IMR-90 (cell line): Measurements from ENCODE around the gene TP53TG5. TPM values are rescaled to one million over a fixed set of nuclear protein-coding genes. Genes with fewer than 3 reads are reported as not detected.

Experiments used
- ATAC-seq: fragments of 200-7000 bp; cut with Tn5 transposase; 2 replicates; pipeline ENCODE4 v1.9.1; 2020; ENCODE audit warnings: low read depth, mild to moderate bottlenecking, moderate library complexity
- BruUV-seq: library from RNA; stranded (reverse); fragments of 400-500 nt; replicated peaks from 2 replicates; lab custom pipeline; 2021; lab: Mats Ljungman, UMichigan
- CTCF ChIA-PET: fragments of 300-600 bp; formaldehyde crosslinking; extraction: SDS; loops from one replicate; lab custom pipeline; 2021; ENCODE audit warnings: antibody characterized with exemption; lab: Yijun Ruan, JAX
- POLR2A ChIA-PET: fragments of 300-600 bp; sonication (Branson Sonifier 250); formaldehyde crosslinking; loops from one replicate; lab custom pipeline; 2022; ENCODE audit warnings: antibody characterized with exemption; ENCODE audit not compliant: unreplicated experiment; lab: Charles Lee
- DNase-seq: peaks from one replicate; pipeline ENCODE4 v3.0.0; 2013
- H2AFZ ChIP-seq: replicated peaks from 2 replicates; pipeline ENCODE3; 2013; ENCODE audit warnings: low read length, mild to moderate bottlenecking; ENCODE audit not compliant: poor library complexity
- H2AK5ac ChIP-seq: 2 replicates; pipeline ENCODE4 v1.6.1; 2013; ENCODE audit warnings: low read depth, low read length, inconsistent platforms
- H2AK9ac ChIP-seq: replicated peaks from 2 replicates; pipeline ENCODE3; 2013; ENCODE audit warnings: mild to moderate bottlenecking, low read depth, low read length, moderate library complexity; ENCODE audit not compliant: poor library complexity
- H2BK120ac ChIP-seq: 2 replicates; pipeline ENCODE4 v1.6.1; 2013; ENCODE audit warnings: low read depth, low read length, inconsistent platforms
- H2BK15ac ChIP-seq: 3 replicates; pipeline ENCODE4 v1.6.1; 2013; ENCODE audit warnings: low read depth, low read length, inconsistent platforms
- H2BK20ac ChIP-seq: 2 replicates; pipeline ENCODE4 v1.6.1; 2013; ENCODE audit warnings: low read depth, mild to moderate bottlenecking, inconsistent platforms, low read length, moderate library complexity
- H2BK5ac ChIP-seq: 2 replicates; pipeline ENCODE4 v1.6.1; 2013; ENCODE audit warnings: mild to moderate bottlenecking, low read depth, low read length, inconsistent platforms; ENCODE audit not compliant: poor library complexity, severe bottlenecking
- H3K14ac ChIP-seq: replicated peaks from 2 replicates; pipeline ENCODE4 v1.6.1; 2013; ENCODE audit warnings: low read depth, low read length, inconsistent platforms
- H3K18ac ChIP-seq: 2 replicates; pipeline ENCODE4 v1.6.1; 2013; ENCODE audit warnings: low read depth, low read length, control low read depth
- H3K23ac ChIP-seq: 2 replicates; pipeline ENCODE4 v1.6.1; 2013; ENCODE audit warnings: low read depth, low read length, inconsistent platforms
- H3K27ac ChIP-seq: 2 replicates; pipeline ENCODE4 v1.5.1; 2013; ENCODE audit warnings: mild to moderate bottlenecking, control low read depth, low read length; ENCODE audit not compliant: insufficient read depth
- H3K27me3 ChIP-seq: 2 replicates; pipeline ENCODE4 v1.6.1; 2013; ENCODE audit warnings: low read length; ENCODE audit not compliant: control insufficient read depth, insufficient read depth
- H3K36me3 ChIP-seq: 2 replicates; pipeline ENCODE4 v1.6.1; 2013; ENCODE audit warnings: low read length, mixed read lengths; ENCODE audit not compliant: control insufficient read depth, insufficient read depth
- H3K4ac ChIP-seq: 2 replicates; pipeline ENCODE4 v1.6.1; 2013; ENCODE audit warnings: low read depth, low read length, inconsistent platforms
- H3K4me1 ChIP-seq: 2 replicates; pipeline ENCODE4 v1.6.1; 2013; ENCODE audit warnings: low read length, mixed read lengths; ENCODE audit not compliant: control insufficient read depth, insufficient read depth
- H3K4me2 ChIP-seq: 2 replicates; pipeline ENCODE4 v1.6.1; 2013; ENCODE audit warnings: low read depth, mild to moderate bottlenecking, control low read depth, low read length, moderate library complexity
- H3K4me3 ChIP-seq: 2 replicates; pipeline ENCODE4 v1.5.1; 2013; ENCODE audit warnings: low read depth, mild to moderate bottlenecking, control low read depth, low read length, moderate library complexity; ENCODE audit not compliant: insufficient read depth
- H3K56ac ChIP-seq: 2 replicates; pipeline ENCODE4 v1.6.1; 2013; ENCODE audit warnings: low read length, inconsistent platforms; ENCODE audit not compliant: insufficient read depth; ENCODE audit errors: extremely low read depth
- H3K79me1 ChIP-seq, 2 experiments: 2 replicates each; pipeline ENCODE4 v1.6.1; 2013; ENCODE audit warnings: low read length in 2 of 2, inconsistent platforms in 1 of 2, low read depth in 1 of 2
- H3K9ac ChIP-seq: 2 replicates; pipeline ENCODE4 v1.6.1; 2013; ENCODE audit warnings: low read depth, low read length, control low read depth
- H3K9me1 ChIP-seq: 2 replicates; pipeline ENCODE4 v1.6.1; 2013; ENCODE audit warnings: low read length, inconsistent platforms; ENCODE audit not compliant: insufficient read depth
- H3K9me3 ChIP-seq: 2 replicates; pipeline ENCODE4 v1.6.1; 2013; ENCODE audit warnings: low read length; ENCODE audit not compliant: control insufficient read depth, insufficient read depth
- H4K20me1 ChIP-seq: 2 replicates; pipeline ENCODE4 v1.6.1; 2013; ENCODE audit warnings: low read length, inconsistent platforms; ENCODE audit not compliant: insufficient read depth
- H4K5ac ChIP-seq: 2 replicates; pipeline ENCODE4 v1.6.1; 2013; ENCODE audit warnings: mild to moderate bottlenecking, low read depth, low read length, control low read depth
- H4K8ac ChIP-seq, 2 experiments: 2 replicates each; pipeline ENCODE4 v1.6.1; 2013; ENCODE audit warnings: low read depth in 2 of 2, low read length in 2 of 2, control low read depth in 1 of 2, inconsistent platforms in 1 of 2
- H4K91ac ChIP-seq: 2 replicates; pipeline ENCODE4 v1.6.1; 2013; ENCODE audit warnings: low read depth, low read length, inconsistent platforms; ENCODE audit not compliant: insufficient read depth
- BHLHE40 ChIP-seq: fragments of 150-350 bp; IDR thresholded peaks from 2 replicates; pipeline ENCODE4 v1.6.1; 2016; ENCODE audit warnings: mild to moderate bottlenecking, low read depth, low read length
- CEBPB ChIP-seq: IDR thresholded peaks from 2 replicates; pipeline ENCODE4 v1.6.1; 2012; ENCODE audit warnings: low read depth, low read length, improper control_type of control experiment
- MAFK ChIP-seq: IDR thresholded peaks from 2 replicates; pipeline ENCODE4 v1.6.1; 2012; ENCODE audit warnings: low read depth, low read length, improper control_type of control experiment
- MAZ ChIP-seq: IDR thresholded peaks from 2 replicates; pipeline ENCODE4 v1.6.1; 2012; ENCODE audit warnings: low read depth, mild to moderate bottlenecking, low read length, improper control_type of control experiment, moderate library complexity, borderline replicate concordance
- MXI1 ChIP-seq: IDR thresholded peaks from 2 replicates; pipeline ENCODE4 v1.6.1; 2012; ENCODE audit warnings: low read depth, mild to moderate bottlenecking, low read length, moderate library complexity, borderline replicate concordance
- POLR2A ChIP-seq: IDR thresholded peaks from 2 replicates; pipeline ENCODE4 v1.6.1; 2012; ENCODE audit warnings: mild to moderate bottlenecking, low read depth, low read length
- RCOR1 ChIP-seq: IDR thresholded peaks from 2 replicates; pipeline ENCODE4 v1.6.1; 2012; ENCODE audit warnings: mild to moderate bottlenecking, low read length, improper control_type of control experiment; ENCODE audit not compliant: insufficient replicate concordance
- RFX5 ChIP-seq: IDR thresholded peaks from 2 replicates; pipeline ENCODE4 v1.8.0; 2012; ENCODE audit warnings: low read depth, mild to moderate bottlenecking, low read length, moderate library complexity
- WGBS, 2 experiments: methylation state at CpG; one replicate each; pipeline versions ENCODE4 v1.1.5 to v1.1.7; 2013; ENCODE audit warnings: missing lambda C conversion rate in 2 of 2; ENCODE audit not compliant: insufficient read length in 1 of 2; ENCODE audit errors: extremely low coverage in 2 of 2; 5-methylcytosine and 5-hydroxymethylcytosine counted together
- dilution Hi-C: fragments of 300-500 bp; cut with HindIII; formaldehyde crosslinking; loops from one replicate; pipeline ENCODE4 v1.14.3; 2018; ENCODE audit warnings: low sequenced_read_pairs; ENCODE audit not compliant: unreplicated experiment
- in situ Hi-C: fragments of 300-500 bp; cut with MboI; formaldehyde crosslinking; loops from 3 replicates; pipeline ENCODE4 v1.14.3; 2019; ENCODE audit warnings: low sequenced_read_pairs, inconsistent platforms, mixed read lengths
- intact Hi-C: fragments of 100-400 bp; cut with micrococcal nuclease; formaldehyde crosslinking; loops from 2 replicates; pipeline ENCODE4 v1.10.0; 2022
- polyA plus RNA-seq, 3 experiments: library from polyadenylated mRNA; depleted of rRNA; stranded (reverse); fragments of >200 nt; gene quantifications; 2 replicates each; pipeline ENCODE4 v1.2.3, GENCODE V29; 2012; ENCODE audit warnings: low replicate concordance in 1 of 3
- total RNA-seq: library from RNA; depleted of rRNA; stranded (reverse); fragments of >200 nt; gene quantifications from 2 replicates; pipeline ENCODE4 v1.2.3, GENCODE V29; 2012
- TF ChIP-seq, protein P1 (sequence below): fragments of 150-350 bp; IDR thresholded peaks from 2 replicates; pipeline ENCODE4 v1.6.1; 2016; ENCODE audit warnings: low read depth, mild to moderate bottlenecking, low read length, moderate library complexity, borderline replicate concordance

Gene TP53TG5
- total and polyA plus RNA-seq, 2 of the 4 experiments (the other 2 are of a cell fraction) = not detected

DNA sequence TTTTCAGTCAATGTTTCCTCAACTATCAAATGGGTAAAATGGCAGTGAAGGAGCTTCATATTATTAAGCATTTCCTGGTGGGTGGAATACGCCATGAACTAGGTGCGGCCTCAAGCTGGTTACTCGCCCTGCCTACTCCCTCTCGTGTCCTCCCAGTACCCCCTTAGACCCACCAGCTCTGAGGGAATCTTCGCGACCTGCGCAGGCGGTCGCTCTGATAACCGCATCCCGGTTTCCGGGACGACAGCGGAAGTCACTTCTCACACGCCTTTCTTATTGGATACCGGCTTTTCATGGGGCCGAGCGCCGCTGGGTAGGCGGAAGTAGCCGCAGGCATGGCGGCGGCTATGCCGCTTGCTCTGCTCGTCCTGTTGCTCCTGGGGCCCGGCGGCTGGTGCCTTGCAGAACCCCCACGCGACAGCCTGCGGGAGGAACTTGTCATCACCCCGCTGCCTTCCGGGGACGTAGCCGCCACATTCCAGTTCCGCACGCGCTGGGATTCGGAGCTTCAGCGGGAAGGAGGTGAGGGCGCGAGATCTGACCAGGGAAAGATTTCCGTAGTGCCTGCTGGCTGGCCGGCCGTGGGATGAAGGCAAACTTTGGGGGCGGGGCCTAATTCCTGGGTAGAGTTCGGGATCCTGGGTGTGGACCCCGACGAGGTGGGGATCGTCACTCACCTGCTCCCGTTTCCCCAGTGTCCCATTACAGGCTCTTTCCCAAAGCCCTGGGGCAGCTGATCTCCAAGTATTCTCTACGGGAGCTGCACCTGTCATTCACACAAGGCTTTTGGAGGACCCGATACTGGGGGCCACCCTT is 37.9 kb upstream of the TP53TG5 start, which contains the start of gene PIGT (continued):
- TF ChIP-seq MAFK = no peak
- 0 out of 2 replicates have a peak, but pooled peaks have one; percentile 13 for TF ChIP-seq RFX5
- TF ChIP-seq BHLHE40 = no peak

DNA sequence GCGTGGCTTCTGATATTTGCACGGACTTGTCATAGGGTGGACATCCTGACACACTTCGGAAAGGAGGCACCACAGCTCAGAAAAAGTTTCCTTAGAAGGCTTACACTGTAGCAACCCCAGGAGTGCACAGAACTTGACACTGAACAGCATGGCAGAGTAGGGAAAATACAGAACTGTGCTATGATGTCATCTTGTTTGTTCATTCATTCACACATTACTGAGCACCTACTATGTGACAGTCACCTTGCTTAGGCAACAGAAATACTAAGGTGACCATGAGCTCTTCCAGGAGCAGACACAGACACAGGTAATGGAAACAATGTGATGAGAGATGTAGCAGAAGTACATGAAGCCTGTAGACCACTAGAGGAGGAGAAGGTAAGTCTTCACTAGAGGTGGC is 35.4 kb upstream of the TP53TG5 start:
- Histone ChIP-seq H3K79me1 (peaks cover 21 to 30% of the 10 kb centered on the region in 2 experiments), H2BK5ac (no peak overlapping the region), H3K14ac (no peak overlapping the region), H3K4me2 (no peak overlapping the region), H3K9me3 (no peaks in the 10 kb centered on the region), H2BK15ac (no peak overlapping the region), H2BK120ac (no peak overlapping the region), H2AFZ (no peak overlapping the region), H3K4me1 (peaks cover 3% of the 10 kb centered on the region; the same call in 1 of the 2 replicates), H2AK5ac (no peak overlapping the region), H4K91ac (no peak overlapping the region), H2AK9ac (no peak overlapping the region), H2BK20ac (no peak overlapping the region), H4K8ac (no peak overlapping the region), H3K27me3 (no peaks in the 10 kb centered on the region), H3K9me1 (peaks cover 7% of the 10 kb centered on the region; the same call in 1 of the 2 replicates), H3K18ac (no peak overlapping the region), H3K23ac (no peak overlapping the region), H4K5ac (no peak overlapping the region), H3K4ac (no peak overlapping the region), H3K36me3 (peaks cover 2% of the 10 kb centered on the region), H3K9ac (no peak overlapping the region), H3K27ac (no peak overlapping the region), H3K56ac (no peak overlapping the region), H3K4me3 (no peak overlapping the region), H4K20me1 (no peaks in the 10 kb centered on the region)
- DNase-seq = no peak
- CTCF ChIA-PET = no interaction called here
- BruUV-seq = no TSS peak
- TF ChIP-seq MXI1 (no peak), MAZ (no peak), CEBPB (no peak), RCOR1 (no peak), POLR2A (no peak)
- TF ChIP-seq, protein P1, sequence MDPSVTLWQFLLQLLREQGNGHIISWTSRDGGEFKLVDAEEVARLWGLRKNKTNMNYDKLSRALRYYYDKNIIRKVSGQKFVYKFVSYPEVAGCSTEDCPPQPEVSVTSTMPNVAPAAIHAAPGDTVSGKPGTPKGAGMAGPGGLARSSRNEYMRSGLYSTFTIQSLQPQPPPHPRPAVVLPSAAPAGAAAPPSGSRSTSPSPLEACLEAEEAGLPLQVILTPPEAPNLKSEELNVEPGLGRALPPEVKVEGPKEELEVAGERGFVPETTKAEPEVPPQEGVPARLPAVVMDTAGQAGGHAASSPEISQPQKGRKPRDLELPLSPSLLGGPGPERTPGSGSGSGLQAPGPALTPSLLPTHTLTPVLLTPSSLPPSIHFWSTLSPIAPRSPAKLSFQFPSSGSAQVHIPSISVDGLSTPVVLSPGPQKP = no peak
- dilution Hi-C loops = no loop called here
- POLR2A ChIA-PET = no interaction called here
- in situ Hi-C loops = no loop called here
- no CpG with 5 or more reads among the region's 3 CpGs for WGBS, 2 experiments
- no peak for ATAC-seq
- intact Hi-C loops = no loop called here
